A673 (cell line): ENCODE measurements around the gene ATP6V1F.

Experiments used
- EZH2 ChIP-seq: fragments of 200-600 bp; sonication (generic); IDR thresholded peaks from 2 replicates; pipeline ENCODE4 v1.6.1; 2017; ENCODE audit warnings: borderline replicate concordance, low read depth, mild to moderate bottlenecking, mixed read lengths, antibody characterized with exemption, low read length; ENCODE audit not compliant: poor library complexity, severe bottlenecking
- TF ChIP-seq, protein P1 (sequence below): fragments of 300-800, 200-600 bp; sonication (generic); conservative IDR thresholded peaks from 2 replicates; pipeline ENCODE4 v1.5.1; 2017; ENCODE audit warnings: low read depth, mild to moderate bottlenecking, antibody characterized with exemption, low read length, moderate library complexity, mixed read lengths

- TF ChIP-seq, protein P1, sequence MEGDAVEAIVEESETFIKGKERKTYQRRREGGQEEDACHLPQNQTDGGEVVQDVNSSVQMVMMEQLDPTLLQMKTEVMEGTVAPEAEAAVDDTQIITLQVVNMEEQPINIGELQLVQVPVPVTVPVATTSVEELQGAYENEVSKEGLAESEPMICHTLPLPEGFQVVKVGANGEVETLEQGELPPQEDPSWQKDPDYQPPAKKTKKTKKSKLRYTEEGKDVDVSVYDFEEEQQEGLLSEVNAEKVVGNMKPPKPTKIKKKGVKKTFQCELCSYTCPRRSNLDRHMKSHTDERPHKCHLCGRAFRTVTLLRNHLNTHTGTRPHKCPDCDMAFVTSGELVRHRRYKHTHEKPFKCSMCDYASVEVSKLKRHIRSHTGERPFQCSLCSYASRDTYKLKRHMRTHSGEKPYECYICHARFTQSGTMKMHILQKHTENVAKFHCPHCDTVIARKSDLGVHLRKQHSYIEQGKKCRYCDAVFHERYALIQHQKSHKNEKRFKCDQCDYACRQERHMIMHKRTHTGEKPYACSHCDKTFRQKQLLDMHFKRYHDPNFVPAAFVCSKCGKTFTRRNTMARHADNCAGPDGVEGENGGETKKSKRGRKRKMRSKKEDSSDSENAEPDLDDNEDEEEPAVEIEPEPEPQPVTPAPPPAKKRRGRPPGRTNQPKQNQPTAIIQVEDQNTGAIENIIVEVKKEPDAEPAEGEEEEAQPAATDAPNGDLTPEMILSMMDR = no peak
- TF ChIP-seq EZH2 = no peak
Observed at GRCh38 chr7:128836729-128837348, 25.8 kb upstream of the ATP6V1F start.
